ENCODE data around the gene CCR1.

GRCh38 chr3:46222435-46223161 is 14.5 kb upstream of the CCR1 start:
- TF ChIP-seq NFIC (IDR thresholded peaks at IDR 0.05) (no peak), RAD21 (IDR thresholded peaks at IDR 0.05; ENCODE audit: low read depth) (no peak), YY1 (IDR thresholded peaks at IDR 0.05; ENCODE audit: low read depth) (no peak), EGR1 (IDR thresholded peaks at IDR 0.05) (no peak), FOXM1 (IDR thresholded peaks at IDR 0.05; ENCODE audit: borderline replicate concordance, low read depth) (no peak), ZBTB7A (IDR thresholded peaks at IDR 0.05; ENCODE audit: low read depth) (no peak), TAF1 (IDR thresholded peaks at IDR 0.05; ENCODE audit: low read depth) (no peak), EP300 (IDR thresholded peaks at IDR 0.05; ENCODE audit: borderline replicate concordance) (no peak), TCF12 (IDR thresholded peaks at IDR 0.05; ENCODE audit: low read depth) (no peak), CREB1 (IDR thresholded peaks at IDR 0.05; ENCODE audit: low read depth) (no peak), CEBPB (IDR thresholded peaks at IDR 0.05) (no peak)
- TF ChIP-seq, protein P1, sequence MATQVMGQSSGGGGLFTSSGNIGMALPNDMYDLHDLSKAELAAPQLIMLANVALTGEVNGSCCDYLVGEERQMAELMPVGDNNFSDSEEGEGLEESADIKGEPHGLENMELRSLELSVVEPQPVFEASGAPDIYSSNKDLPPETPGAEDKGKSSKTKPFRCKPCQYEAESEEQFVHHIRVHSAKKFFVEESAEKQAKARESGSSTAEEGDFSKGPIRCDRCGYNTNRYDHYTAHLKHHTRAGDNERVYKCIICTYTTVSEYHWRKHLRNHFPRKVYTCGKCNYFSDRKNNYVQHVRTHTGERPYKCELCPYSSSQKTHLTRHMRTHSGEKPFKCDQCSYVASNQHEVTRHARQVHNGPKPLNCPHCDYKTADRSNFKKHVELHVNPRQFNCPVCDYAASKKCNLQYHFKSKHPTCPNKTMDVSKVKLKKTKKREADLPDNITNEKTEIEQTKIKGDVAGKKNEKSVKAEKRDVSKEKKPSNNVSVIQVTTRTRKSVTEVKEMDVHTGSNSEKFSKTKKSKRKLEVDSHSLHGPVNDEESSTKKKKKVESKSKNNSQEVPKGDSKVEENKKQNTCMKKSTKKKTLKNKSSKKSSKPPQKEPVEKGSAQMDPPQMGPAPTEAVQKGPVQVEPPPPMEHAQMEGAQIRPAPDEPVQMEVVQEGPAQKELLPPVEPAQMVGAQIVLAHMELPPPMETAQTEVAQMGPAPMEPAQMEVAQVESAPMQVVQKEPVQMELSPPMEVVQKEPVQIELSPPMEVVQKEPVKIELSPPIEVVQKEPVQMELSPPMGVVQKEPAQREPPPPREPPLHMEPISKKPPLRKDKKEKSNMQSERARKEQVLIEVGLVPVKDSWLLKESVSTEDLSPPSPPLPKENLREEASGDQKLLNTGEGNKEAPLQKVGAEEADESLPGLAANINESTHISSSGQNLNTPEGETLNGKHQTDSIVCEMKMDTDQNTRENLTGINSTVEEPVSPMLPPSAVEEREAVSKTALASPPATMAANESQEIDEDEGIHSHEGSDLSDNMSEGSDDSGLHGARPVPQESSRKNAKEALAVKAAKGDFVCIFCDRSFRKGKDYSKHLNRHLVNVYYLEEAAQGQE (IDR thresholded peaks at IDR 0.05; ENCODE audit: low read depth): no peak
- TF ChIP-seq, protein P2, sequence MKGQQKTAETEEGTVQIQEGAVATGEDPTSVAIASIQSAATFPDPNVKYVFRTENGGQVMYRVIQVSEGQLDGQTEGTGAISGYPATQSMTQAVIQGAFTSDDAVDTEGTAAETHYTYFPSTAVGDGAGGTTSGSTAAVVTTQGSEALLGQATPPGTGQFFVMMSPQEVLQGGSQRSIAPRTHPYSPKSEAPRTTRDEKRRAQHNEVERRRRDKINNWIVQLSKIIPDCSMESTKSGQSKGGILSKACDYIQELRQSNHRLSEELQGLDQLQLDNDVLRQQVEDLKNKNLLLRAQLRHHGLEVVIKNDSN (IDR thresholded peaks at IDR 0.05): no peak
- TF ChIP-seq, protein P3, sequence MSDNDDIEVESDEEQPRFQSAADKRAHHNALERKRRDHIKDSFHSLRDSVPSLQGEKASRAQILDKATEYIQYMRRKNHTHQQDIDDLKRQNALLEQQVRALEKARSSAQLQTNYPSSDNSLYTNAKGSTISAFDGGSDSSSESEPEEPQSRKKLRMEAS (IDR thresholded peaks at IDR 0.05): no peak
